Left lung (tissue), 10 donors: ENCODE measurements around the gene PRUNE2. TPM values are rescaled to one million over a fixed set of nuclear protein-coding genes. Genes with fewer than 3 reads are reported as not detected.
"Not testable (repeated sequence)": the region's sequence is repeated elsewhere in the genome, so short reads cannot be mapped to it uniquely, and the experiment has no call there.

Experiments used
- ATAC-seq: fragments of 200-7000 bp; cut with Tn5 transposase; one replicate; pipeline ENCODE4 v1.9.1; 2020; ENCODE audit warnings: moderate library complexity
- DNase-seq, 4 donors: peaks; one replicate each; pipeline ENCODE4 v3.0.0-alpha.2; 2013 to 2020
- H3K27ac ChIP-seq, 2 donors: fragments of 200-600 bp; sonication (generic) in 1 of 2; one replicate each; pipeline versions ENCODE4 v1.5.0 to v1.8.0; 2020 to 2021
- H3K27me3 ChIP-seq, 2 donors: fragments of 200-600 bp; sonication (generic) in 1 of 2; one replicate each; pipeline versions ENCODE4 v1.5.0 to v1.8.0; 2020 to 2021
- H3K36me3 ChIP-seq, 2 donors: fragments of 200-600 bp; sonication (generic) in 1 of 2; one replicate each; pipeline versions ENCODE4 v1.5.0 to v1.8.0; 2020 to 2021
- H3K4me1 ChIP-seq, 2 donors: fragments of 200-600 bp; one replicate each; pipeline ENCODE4 v1.8.0; 2021
- H3K4me3 ChIP-seq, 2 donors: fragments of 200-600 bp; sonication (generic) in 1 of 2; one replicate each; pipeline versions ENCODE4 v1.5.0 to v1.8.0; 2020 to 2021; ENCODE audit warnings: mild to moderate bottlenecking in 1 of 2
- H3K9me3 ChIP-seq, 2 donors: fragments of 200-600 bp; sonication (generic) in 1 of 2; one replicate each; pipeline versions ENCODE4 v1.5.0 to v1.8.0; 2020 to 2021
- intact Hi-C, 2 donors: fragments of 100-400 bp; cut with DNase I; formaldehyde crosslinking; loops; one replicate each; pipeline versions ENCODE4 v1.11.2 to v1.14.2; 2022
- polyA plus RNA-seq, 6 donors: library from polyadenylated mRNA; unstranded; fragments of 120-200 nt; gene quantifications; one replicate each; pipeline ENCODE4 v1.2.1, GENCODE V29; 2013; ENCODE audit not compliant: insufficient read length in 6 of 6
- total RNA-seq, 2 donors: library from RNA; stranded (reverse); fragmentation: NEBNext Ultra II Directional; extraction: Animal tissue kit (Norgen Biotek cat#: 25700); gene quantifications; one replicate each; pipeline ENCODE4 v1.2.1, GENCODE V29; 2021
- TF ChIP-seq, protein P1 (sequence below), 2 donors: fragments of 200-600 bp; sonication (generic) in 1 of 2; IDR thresholded peaks; one replicate each; pipeline versions ENCODE4 v1.5.0 to v1.8.0; 2021; ENCODE audit warnings: antibody characterized with exemption in 2 of 2
- donor health status: DM: no; HTN: yes; CAD: no.
- donor health status: DM: no; HTN: no; CAD: no.

PRUNE2 gene
- total and polyA plus RNA-seq, 8 donors: 2.0 to 17.7 (median 4.1) TPM

DNA sequence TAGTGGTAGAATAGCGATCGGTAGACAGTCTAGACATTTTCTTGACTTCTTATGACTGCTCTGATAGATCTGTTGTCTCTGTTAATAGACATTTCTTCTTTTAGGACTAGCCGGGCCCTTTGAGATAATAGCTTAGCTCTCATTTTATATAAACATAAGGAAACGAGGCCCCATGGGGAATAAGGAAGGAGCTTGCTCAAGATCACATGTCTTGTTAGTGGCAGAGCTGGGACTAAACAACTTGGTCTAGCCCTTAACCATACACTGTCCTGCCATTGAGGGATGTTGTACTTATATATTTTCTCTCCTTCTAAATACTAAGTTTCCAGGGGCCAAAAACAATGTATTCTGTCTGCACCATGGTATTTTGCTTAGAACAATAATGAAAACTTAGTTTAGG is 306.9 kb downstream of the PRUNE2 start:
- no peak overlapping the region for H3K27ac ChIP-seq
- no peaks in the 10 kb centered on the region for H3K27me3 ChIP-seq
- H3K4me1 ChIP-seq: peaks cover 0 to 16% of the 10 kb centered on the region in 2 donors
- TF ChIP-seq, protein P1, sequence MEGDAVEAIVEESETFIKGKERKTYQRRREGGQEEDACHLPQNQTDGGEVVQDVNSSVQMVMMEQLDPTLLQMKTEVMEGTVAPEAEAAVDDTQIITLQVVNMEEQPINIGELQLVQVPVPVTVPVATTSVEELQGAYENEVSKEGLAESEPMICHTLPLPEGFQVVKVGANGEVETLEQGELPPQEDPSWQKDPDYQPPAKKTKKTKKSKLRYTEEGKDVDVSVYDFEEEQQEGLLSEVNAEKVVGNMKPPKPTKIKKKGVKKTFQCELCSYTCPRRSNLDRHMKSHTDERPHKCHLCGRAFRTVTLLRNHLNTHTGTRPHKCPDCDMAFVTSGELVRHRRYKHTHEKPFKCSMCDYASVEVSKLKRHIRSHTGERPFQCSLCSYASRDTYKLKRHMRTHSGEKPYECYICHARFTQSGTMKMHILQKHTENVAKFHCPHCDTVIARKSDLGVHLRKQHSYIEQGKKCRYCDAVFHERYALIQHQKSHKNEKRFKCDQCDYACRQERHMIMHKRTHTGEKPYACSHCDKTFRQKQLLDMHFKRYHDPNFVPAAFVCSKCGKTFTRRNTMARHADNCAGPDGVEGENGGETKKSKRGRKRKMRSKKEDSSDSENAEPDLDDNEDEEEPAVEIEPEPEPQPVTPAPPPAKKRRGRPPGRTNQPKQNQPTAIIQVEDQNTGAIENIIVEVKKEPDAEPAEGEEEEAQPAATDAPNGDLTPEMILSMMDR (IDR thresholded peaks at IDR 0.05): no peak
- intact Hi-C loops: no loop called here
- H3K4me3 ChIP-seq: no peak overlapping the region
- H3K36me3 ChIP-seq: no peaks in the 10 kb centered on the region
- ATAC-seq (peak; percentile 17), DNase-seq (no peak)
- no peaks in the 10 kb centered on the region for H3K9me3 ChIP-seq

DNA sequence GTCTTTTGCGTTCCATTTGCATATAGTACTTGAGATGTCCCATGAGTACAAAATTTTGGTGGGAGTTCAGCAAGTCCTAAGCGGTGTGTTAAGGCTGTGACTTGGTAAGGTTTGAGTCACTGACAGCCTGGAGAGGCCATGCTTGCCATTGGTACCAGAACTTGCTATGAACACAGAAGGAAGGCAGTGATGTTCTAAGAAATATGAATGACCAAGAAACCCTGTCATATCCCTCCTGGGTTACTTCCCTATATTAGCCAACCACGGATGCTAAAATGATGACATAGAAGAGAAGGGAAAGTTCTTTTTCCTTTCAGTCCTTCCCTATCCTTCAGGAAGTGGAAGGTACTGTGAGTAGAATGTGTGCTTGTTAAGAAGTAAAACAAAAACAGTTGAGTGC is 310.3 kb downstream of the PRUNE2 start:
- intact Hi-C loops: no loop called here
- Histone ChIP-seq H3K4me3 (no peak overlapping the region), H3K36me3 (no peaks in the 10 kb centered on the region), H3K27me3 (no peaks in the 10 kb centered on the region), H3K9me3 (no peaks in the 10 kb centered on the region), H3K4me1 (peaks cover 0 to 28% of the 10 kb centered on the region in 2 donors), H3K27ac (peak overlapping the region in 1 of 2 donors; percentile 74)
- DNase-seq: no peak
- ATAC-seq: peak; percentile 63
- TF ChIP-seq, protein P1 (IDR thresholded peaks at IDR 0.05): no peak

DNA sequence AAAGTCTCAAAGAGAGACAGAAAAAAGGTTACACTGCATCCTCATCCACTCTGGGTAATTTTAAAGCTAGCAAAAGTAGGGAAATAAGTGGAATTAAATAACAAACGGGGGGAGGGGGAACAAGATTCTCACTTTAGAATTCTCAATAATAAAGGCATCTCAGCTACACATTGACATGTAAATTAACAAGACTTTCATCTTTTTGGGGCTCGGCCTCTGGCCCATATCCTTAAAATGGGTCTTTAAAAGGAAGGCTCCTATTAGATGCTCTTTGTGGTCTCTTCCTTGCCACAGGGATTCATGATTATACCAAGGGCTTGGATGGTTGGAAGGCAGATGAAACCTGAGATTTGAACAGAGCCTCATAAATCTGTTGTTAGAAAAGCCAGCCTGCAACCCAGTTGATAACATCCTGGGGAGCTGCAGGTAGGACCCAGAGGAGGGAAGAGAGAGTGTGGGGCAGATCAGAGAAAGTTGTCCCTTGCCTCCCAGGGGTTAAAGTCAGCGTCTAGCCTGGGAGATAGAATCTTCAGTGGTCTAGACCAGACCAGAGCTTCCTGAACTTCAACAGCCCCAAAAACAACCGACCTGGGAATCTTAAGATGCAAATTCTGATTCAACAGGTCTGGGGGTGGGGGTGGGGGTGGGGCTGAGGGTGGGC is 311.0 kb downstream of the PRUNE2 start:
- Histone ChIP-seq H3K9me3 (no peaks in the 10 kb centered on the region), H3K27ac (peak overlapping the region in 1 of 2 donors; percentile 74), H3K27me3 (no peaks in the 10 kb centered on the region), H3K4me3 (no peak overlapping the region), H3K36me3 (no peaks in the 10 kb centered on the region), H3K4me1 (peaks cover 0 to 28% of the 10 kb centered on the region in 2 donors)
- TF ChIP-seq, protein P1 (IDR thresholded peaks at IDR 0.05): no peak
- intact Hi-C loops: no loop called here
- ATAC-seq: no peak
- no peak for DNase-seq

DNA sequence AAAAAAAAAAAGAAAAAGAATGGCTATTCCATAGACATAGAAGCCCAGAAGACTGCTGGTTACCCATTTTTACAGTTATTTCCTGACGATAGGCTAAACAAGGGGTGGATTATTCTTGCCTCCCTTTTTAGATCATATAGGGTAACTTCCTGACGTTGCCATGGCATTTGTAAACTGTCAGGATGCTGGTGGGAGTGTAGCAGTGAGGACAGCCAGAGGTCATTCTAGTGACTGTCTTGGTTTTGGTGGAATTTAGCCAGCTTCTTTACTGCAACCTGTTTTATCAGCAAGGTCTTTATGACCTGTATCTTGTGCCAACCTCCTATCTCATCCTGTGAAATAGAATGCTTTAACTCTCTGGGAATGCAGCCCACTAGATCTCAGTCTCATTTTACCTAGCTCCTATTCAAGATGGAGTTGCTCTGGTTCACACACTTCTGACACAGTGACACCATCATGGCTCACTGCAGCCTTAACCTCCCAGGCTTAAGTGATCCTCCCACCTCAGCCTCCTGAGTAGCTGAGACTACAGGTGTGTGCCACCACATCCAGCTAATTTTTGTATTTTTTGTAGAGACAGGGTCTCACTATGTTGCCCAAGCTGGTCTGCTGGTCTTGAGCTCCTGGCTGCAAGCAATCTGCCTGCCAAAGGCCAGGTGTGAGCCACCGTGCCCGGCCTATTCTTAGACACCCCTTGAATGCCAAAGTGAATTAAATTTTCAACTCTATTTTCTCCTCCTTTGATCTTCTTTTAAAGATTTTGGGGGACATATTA is 311.8 kb downstream of the PRUNE2 start:
- ATAC-seq, H3K27ac ChIP-seq, intact Hi-C loops, H3K4me3 ChIP-seq, H3K36me3 ChIP-seq, H3K27me3 ChIP-seq, H3K9me3 ChIP-seq, DNase-seq: not testable (repeated sequence)
- H3K4me1 ChIP-seq: peaks cover 0 to 28% of the 10 kb centered on the region in 2 donors

DNA sequence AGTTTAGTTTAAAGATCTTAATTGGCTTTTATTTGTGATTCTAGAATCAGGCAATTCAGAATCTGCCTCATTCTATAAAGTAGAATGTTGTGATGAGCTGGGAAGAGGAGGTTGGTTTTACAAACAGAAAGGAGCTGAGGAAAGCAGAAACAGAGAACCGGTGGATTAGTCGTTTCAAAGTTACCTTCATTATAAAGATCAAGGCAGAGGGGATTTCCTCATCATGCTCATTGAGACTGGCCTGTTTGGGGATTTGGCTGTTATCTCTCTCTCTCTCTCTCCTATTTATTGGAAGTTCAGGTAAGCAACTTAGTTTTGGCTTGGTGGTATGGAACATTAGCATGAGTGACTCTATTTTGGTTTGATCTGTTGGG is 313.0 kb downstream of the PRUNE2 start:
- no peaks in the 10 kb centered on the region for H3K9me3 ChIP-seq
- DNase-seq (no peak), ATAC-seq (no peak)
- intact Hi-C loops: no loop called here
- H3K36me3 ChIP-seq: no peaks in the 10 kb centered on the region
- H3K4me1 ChIP-seq: peaks cover 0 to 28% of the 10 kb centered on the region in 2 donors
- TF ChIP-seq, protein P1 (IDR thresholded peaks at IDR 0.05): no peak
- H3K4me3 ChIP-seq: no peak overlapping the region
- H3K27ac ChIP-seq: no peak overlapping the region
- H3K27me3 ChIP-seq: no peaks in the 10 kb centered on the region
